Kidney (tissue), 14 donors: ENCODE measurements around the gene DNAAF8. TPM values are rescaled to one million over a fixed set of nuclear protein-coding genes. Genes with fewer than 3 reads are reported as not detected.

Source experiments
- DNase-seq, 5 donors: peaks; one replicate each; pipeline ENCODE4 v3.0.0-alpha.2; 2013 to 2020
- FAIRE-seq: peaks from 2 replicates; lab custom pipeline; 2012; peaks lifted over from hg19 to GRCh38; lab: Jason Lieb, UNC
- H3K27ac ChIP-seq, 2 donors: one replicate each; pipeline ENCODE4 v1.7.0; 2013; ENCODE audit warnings: low read depth in 2 of 2, low read length in 2 of 2, inconsistent platforms in 1 of 2
- H3K27me3 ChIP-seq: one replicate; pipeline ENCODE4 v1.7.1; 2013; ENCODE audit warnings: low read length, inconsistent platforms; ENCODE audit not compliant: control insufficient read depth, insufficient read depth
- H3K36me3 ChIP-seq, 3 donors: one replicate each; pipeline versions ENCODE4 v1.7.0 to v1.7.1; 2013; ENCODE audit warnings: low read length in 3 of 3, control low read depth in 1 of 3, inconsistent platforms in 1 of 3; ENCODE audit not compliant: insufficient read depth in 3 of 3, control insufficient read depth in 2 of 3
- H3K4me1 ChIP-seq, 3 donors: one replicate each; pipeline versions ENCODE4 v1.7.0 to v1.7.1; 2013; ENCODE audit warnings: low read length in 3 of 3, inconsistent platforms in 1 of 3, low read depth in 1 of 3; ENCODE audit not compliant: control insufficient read depth in 2 of 3, insufficient read depth in 2 of 3
- H3K4me3 ChIP-seq, 3 donors: one replicate each; pipeline versions ENCODE4 v1.7.0 to v1.8.1; 2013; ENCODE audit warnings: low read length in 3 of 3, control low read depth in 1 of 3, inconsistent platforms in 1 of 3
- H3K9ac ChIP-seq, 3 donors: one replicate each; pipeline versions ENCODE4 v1.7.0 to v1.7.1; 2013; ENCODE audit warnings: low read length in 3 of 3, control low read depth in 1 of 3, inconsistent platforms in 1 of 3
- H3K9me3 ChIP-seq, 3 donors: one replicate each; pipeline versions ENCODE4 v1.7.0 to v1.7.1; 2013; ENCODE audit warnings: low read length in 3 of 3, control low read depth in 1 of 3, inconsistent platforms in 1 of 3; ENCODE audit not compliant: control insufficient read depth in 2 of 3, insufficient read depth in 1 of 3
- CTCF ChIP-seq: IDR thresholded peaks from 3 replicates; pipeline ENCODE4 v1.5.1; 2012; ENCODE audit warnings: mild to moderate bottlenecking, moderate library complexity, borderline replicate concordance; ENCODE audit not compliant: insufficient read depth; ENCODE audit errors: extremely low read depth
- intact Hi-C: fragments of 100-400 bp; cut with DNase I; formaldehyde crosslinking; loops from one replicate; pipeline ENCODE4 v1.11.1; 2022
- polyA plus RNA-seq: library from polyadenylated mRNA; stranded (reverse); fragments of 350-450 nt; fragmentation: Illumina TruSeq; extraction: RNeasy Lipid Tissue Mini Kit (QIAGEN cat#74804); gene quantifications from one replicate; pipeline ENCODE4 v1.2.3, GENCODE V29; 2014; ENCODE audit warnings: low read depth, low replicate concordance; ENCODE audit not compliant: insufficient read depth
- total RNA-seq: library from RNA; stranded (reverse); fragmentation: NEBNext Ultra II Directional; extraction: Animal tissue kit (Norgen Biotek cat#: 25700); gene quantifications from one replicate; pipeline ENCODE4 v1.2.1, GENCODE V29; 2021
- donor health status: control.
- donor health status: control.
- donor health status: control.
- donor health status: control.
- donor health status: control.
- donor health status: DM: yes; HTN: yes; CAD: no.
- donor health status: Normal renal cell carcinoma (clear cell type).

Gene DNAAF8
- total and polyA plus RNA-seq, 2 donors from 2014 or later, result 1.8 to 4.0 TPM

GRCh38 chr16:4765511-4766474 is 31.5 kb downstream of the DNAAF8 start:
- TF ChIP-seq CTCF, result no peak
- peaks cover 0 to 16% (median 4%) of the 10 kb centered on the region in 3 donors for H3K4me1 ChIP-seq
- H3K9me3 ChIP-seq, result no peaks in the 10 kb centered on the region
- no peak overlapping the region for H3K27ac ChIP-seq
- peak overlapping the region; percentile 69 to 79 (median 77) for H3K4me3 ChIP-seq
- intact Hi-C loops, result no loop called here
- no peak for FAIRE-seq
- H3K36me3 ChIP-seq, result peaks cover 0 to 13% (median 6%) of the 10 kb centered on the region in 3 donors
- H3K27me3 ChIP-seq, result no peaks in the 10 kb centered on the region
- H3K9ac ChIP-seq, result peak overlapping the region in 2 of 3 donors; percentile 54 to 86
- no peak for DNase-seq

- Histone ChIP-seq H3K27me3 (no peaks in the 10 kb centered on the region), H3K36me3 (peaks cover 0 to 11% (median 6%) of the 10 kb centered on the region in 3 donors), H3K27ac (peak within 1 kb of the TSS; percentile 22 to 89), H3K4me3 (peak within 1 kb of the TSS; percentile 69 to 93 (median 79)), H3K4me1 (peaks cover 0 to 16% (median 4%) of the 10 kb centered on the region in 3 donors), H3K9ac (peak within 1 kb of the TSS; percentile 54 to 86 (median 54)), H3K9me3 (no peaks in the 10 kb centered on the region)
- FAIRE-seq (peak; percentile 50), DNase-seq (peak; percentile 98 to 99 (median 98))
- no peak for TF ChIP-seq CTCF
- intact Hi-C loops, result no loop called here
Measured at GRCh38 chr16:4766875-4767628, 32.7 kb downstream of the DNAAF8 start, which contains the start of gene ZNF500. ZNF500 (minus strand) TSS chr16:4767162; CDS start chr16:4765978, 1,184 bp downstream.

- FAIRE-seq (no peak), DNase-seq (peak in 2 of 5 donors; percentile 22 to 59)
- Histone ChIP-seq H3K4me3 (peak overlapping the region; percentile 66 to 93 (median 79)), H3K27me3 (no peaks in the 10 kb centered on the region), H3K4me1 (peaks cover 0 to 16% (median 4%) of the 10 kb centered on the region in 3 donors), H3K27ac (peak overlapping the region; percentile 87 to 89), H3K9ac (peak overlapping the region; percentile 9 to 85 (median 50)), H3K9me3 (no peaks in the 10 kb centered on the region), H3K36me3 (peaks cover 0 to 9% (median 6%) of the 10 kb centered on the region in 3 donors)
- intact Hi-C loops, result no loop called here
- no peak for TF ChIP-seq CTCF
Measured at GRCh38 chr16:4767872-4768548, 33.7 kb downstream of the DNAAF8 start.
